HG02759 (cell line): ENCODE measurements around the gene SMO.
A peak's percentile ranks its signal among the peaks of the same experiment; 100 is the strongest.

Experiments used
- ATAC-seq: cut with Tn5 transposase; IDR thresholded peaks from one replicate; pipeline ENCODE4 v1.9.1; 2021; ENCODE audit warnings: mild to moderate bottlenecking, moderate library complexity; ENCODE audit not compliant: unreplicated experiment

SMO gene

GRCh38 chr7:129188372-129188891, at the start of gene SMO:
Gene SMO, plus strand, starts transcription at chr7:129188633. Its CDS starts 519 bp downstream, at chr7:129189152.
- peak; percentile 34 for ATAC-seq

GRCh38 chr7:129143724-129144094, 44.7 kb upstream of the SMO start:
- no peak for ATAC-seq

DNA sequence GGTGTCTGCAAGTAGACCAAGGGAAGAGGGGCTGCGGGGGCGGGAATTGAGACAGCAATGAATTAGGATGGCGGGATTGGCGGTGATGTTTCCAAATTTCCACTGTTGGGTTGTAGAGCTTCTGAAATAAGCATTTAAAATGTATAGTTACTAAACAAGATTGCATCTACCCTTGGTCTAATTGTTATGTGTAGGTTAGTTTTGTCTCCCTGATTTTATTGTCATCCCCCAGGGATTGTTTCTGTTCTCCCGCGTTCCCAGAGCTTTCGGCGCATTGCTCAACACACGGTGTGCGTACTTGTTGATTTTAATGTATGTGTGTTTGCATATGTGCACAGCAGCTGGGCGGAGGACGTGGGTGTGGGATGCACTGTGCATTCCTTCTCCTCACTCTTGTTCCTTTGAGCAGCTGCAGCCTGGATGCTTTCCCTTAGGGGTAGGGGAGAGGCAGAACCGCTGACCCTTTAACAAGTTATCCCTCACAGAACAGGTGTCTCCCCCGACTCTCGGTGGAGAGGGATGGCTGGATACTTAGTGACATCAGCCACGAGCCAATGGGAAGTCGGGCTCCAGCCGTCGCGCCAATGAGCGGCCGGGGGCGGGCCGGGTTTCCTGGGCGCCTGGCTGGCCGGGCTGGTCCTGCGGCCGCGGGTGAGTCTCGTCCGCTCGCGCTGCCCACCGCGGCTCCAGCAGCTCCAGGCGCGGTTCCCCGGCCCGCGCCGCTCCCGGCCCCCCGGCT, 44.2 kb upstream of the SMO start, which contains the start of gene TSPAN33:
Gene TSPAN33 (plus strand): TSS at position 613 of the 739 bp plus-strand sequence. CDS start 274 bp downstream, outside the sequence.
- peak; percentile 76 for ATAC-seq

- peak; percentile 13 for ATAC-seq
Measured at GRCh38 chr7:129144834-129145668, 43.4 kb upstream of the SMO start.

DNA sequence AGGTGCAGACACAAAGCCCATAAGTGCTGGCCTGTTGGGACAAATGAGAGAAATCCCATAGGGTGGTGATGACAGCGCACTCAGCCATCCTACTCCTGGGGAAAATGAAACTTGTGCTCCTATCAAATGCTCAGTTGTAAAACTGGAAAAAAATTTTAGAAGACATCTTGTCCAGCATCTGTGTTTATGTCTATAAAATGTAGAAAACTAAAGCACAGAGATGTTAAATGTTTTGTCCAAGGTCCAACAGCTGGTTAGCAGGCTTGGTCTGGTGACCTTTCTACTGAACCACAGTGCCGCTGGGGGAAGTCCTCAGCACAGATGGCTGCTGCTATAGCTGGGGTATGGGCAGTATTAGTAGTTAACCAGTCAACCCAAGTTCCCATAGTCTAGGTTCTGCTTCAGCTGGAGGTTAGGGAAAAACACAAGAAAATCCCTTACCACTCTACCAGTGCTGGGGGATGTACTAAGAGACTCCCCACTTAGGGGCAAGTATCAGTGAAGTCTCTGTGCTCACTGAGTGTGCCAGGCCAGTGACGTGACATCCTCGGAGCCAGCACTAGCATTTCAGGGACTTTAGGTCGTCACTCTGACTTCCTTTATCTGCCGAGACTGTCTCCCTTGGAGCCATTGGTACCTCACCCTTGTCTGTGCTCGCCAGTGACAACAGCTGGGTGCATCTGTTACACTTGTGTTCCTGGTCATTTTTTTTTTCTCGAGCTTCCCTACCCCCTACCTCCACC, 42.0 kb upstream of the SMO start:
- ATAC-seq, result peak; percentile 68

DNA sequence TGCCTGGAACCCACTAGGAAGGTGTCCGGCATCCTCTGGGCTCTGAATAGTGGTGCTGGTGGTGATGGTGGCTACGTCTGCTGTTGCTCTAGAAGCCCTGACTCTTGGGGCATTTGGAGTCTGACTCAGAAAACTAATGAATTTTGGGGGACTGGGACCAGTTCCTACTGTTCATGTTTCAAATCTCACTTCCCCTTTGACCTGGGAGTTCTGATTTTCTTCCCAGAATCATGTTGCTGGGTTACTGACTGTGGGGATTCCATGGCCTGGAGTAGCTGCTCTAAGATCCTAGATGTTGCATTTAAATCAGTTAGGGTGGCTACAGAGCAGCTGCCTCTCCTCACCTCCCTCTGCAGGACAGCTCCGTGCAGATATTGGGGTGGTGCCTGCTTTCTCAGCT, 40.7 kb upstream of the SMO start:
- ATAC-seq, result no peak

GRCh38 chr7:129149511-129149910, 38.9 kb upstream of the SMO start:
- ATAC-seq, result no peak

DNA sequence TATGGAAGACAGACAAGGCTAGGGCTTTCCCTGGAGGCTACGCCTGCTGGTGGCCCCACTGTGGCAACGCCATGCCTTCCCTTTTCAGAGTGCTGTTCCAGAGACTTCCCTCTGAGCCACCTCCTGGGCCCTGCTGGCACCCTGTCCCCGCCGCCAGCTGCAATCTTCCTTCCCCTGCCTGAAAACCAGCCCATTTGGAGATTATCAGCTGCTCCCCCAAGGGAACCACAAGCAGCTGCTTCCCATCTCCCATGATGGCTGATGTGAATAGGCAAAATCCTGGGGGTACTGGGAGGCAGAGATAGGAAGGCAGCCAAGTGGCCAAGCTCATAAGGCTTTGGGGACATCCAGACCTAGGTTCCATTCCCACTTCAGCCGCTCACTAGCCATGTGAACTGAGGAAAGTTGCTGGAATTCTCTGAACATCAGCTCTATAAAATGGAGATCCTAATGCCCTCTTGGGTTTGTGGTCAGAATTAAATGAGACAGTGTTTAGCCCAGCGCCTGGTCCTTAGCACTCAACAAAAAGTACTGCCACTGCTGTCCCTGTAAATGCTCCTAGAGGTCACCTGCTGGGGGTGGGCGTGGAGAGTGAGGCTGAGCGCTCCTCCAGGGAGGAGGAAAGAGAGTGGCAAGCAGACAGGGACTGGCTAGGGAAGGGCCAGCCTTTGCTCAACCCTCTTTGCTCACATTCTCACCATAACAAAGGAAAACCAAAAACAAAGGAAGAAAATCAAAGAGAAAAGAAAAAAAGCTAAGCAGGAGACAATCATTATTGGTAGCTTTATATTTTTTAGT, 38.0 kb upstream of the SMO start:
- ATAC-seq, result no peak

GRCh38 chr7:129157651-129158050, 30.8 kb upstream of the SMO start:
- no peak for ATAC-seq

- ATAC-seq, result no peak
Measured at GRCh38 chr7:129159539-129159938, 28.9 kb upstream of the SMO start.

GRCh38 chr7:129160161-129160905, 28.1 kb upstream of the SMO start:
- no peak for ATAC-seq

DNA sequence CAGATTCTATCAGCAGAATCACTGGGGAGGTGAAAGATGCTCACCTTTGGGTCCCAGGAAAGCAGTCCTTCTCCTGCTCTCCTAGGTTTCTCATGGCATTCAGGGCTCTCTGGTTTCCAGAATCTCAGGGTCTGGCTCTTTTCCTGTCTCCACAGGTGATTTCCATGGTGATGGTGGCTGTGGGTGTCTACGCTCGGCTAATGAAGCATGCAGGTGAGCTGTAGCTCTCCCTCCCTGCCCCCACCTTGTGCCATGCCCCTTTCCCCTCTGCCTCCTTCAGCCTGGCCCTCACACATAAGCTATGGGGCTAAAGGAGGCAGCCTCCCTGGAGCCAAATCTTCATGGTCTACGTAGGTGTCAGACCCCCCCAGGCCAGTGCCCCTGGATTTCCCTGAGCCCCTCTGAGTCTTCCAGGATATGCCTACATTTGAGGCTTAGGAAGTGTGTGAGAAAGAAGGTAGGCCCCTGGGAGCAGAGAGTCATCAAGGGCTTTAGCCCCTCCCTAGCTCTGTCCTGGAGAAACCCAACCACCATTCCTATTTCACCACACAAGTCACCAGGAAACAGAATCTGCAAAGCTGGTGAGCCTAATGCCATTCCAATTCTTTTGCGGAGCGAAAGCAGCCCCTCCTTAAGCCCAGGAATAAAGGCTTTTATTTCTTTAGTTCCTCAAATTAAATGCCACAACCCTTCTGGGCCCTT, 26.8 kb upstream of the SMO start:
- no peak for ATAC-seq

DNA sequence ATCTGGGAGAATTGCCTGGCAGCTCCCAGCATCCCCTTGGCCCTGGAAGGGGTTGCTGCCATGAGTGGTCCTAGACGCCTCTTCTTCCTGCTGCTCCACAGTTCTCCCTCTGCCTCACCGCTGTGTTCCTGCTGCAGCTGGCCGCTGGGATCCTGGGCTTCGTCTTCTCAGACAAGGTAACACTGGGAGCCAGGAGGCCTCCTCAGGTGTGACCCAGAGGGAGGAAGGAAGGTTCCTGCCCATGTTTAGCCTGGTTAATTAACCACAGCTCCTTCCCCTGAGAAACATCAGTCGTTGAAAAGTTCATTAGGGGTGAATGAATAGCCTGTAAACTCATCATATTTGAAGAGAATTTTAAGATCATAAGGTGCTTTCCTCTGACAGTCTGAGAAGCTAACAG, 25.7 kb upstream of the SMO start:
- ATAC-seq, result no peak

DNA sequence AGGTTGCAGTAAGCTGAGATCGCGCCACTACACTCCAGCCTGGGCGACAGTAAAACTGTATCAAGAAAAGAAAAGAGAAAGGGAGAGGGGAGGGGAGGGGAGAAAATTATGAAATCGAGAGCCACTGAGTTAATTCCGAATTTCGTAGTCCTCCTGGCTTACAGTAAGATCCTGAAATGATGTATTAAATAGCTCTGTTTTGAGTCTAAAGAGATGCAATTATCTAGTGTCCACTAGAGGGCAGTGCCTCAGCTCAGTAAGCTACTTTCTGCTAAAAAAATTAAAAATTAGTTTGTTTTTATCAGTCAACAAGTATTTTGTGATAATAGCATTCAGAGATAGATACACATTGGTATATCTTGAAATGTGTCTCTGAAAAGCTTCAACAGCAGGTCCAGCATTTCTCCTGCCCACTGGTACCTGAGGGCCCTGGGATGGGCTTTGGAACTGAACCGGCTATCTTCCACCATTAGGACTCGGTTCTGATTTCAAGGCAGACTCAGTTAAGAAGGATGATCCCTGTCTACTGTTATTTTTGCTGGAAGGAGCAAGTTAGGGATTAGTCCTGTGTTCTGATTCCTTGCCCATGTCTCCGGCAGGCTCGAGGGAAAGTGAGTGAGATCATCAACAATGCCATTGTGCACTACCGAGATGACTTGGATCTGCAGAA, 24.4 kb upstream of the SMO start:
- ATAC-seq, result no peak

GRCh38 chr7:129166745-129167144, 21.7 kb upstream of the SMO start:
- ATAC-seq, result peak; percentile 66

DNA sequence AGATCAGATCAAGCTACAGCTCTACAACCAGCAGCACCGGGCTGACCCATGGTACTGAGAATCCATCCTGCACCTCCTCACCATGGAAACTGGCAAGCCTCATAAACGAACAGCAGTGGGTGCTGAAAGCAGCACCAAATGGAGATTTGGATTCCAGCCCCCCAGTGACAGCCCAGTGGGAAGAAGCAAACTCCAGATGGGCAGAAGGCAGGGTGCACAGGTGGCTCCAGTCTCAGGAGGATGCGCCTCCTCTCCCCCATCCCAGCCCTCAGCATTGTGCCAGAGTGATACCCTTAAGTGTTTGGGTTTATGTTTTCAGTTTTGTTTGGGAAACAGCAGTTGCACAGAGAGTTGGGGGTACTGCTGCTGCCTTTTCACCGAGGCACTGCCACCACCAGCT, 20.6 kb upstream of the SMO start:
- no peak for ATAC-seq

- no peak for ATAC-seq
Measured at GRCh38 chr7:129168231-129169021, 20.0 kb upstream of the SMO start.
